PC-9 (cell line): ENCODE results near the gene TRAF3IP1. TPM values are rescaled to one million over a fixed set of nuclear protein-coding genes. Genes with fewer than 3 reads are reported as not detected.

ENCODE experiments used
- BruUV-seq: library from RNA; stranded (reverse); fragments of 400-500 nt; replicated peaks from 2 replicates; lab custom pipeline; 2021; lab: Mats Ljungman, UMichigan
- CTCF ChIA-PET: fragments of 300-600 bp; sonication (Branson Sonifier 250); formaldehyde crosslinking; loops from one replicate; lab custom pipeline; 2022; ENCODE audit warnings: antibody characterized with exemption; lab: Charles Lee
- POLR2A ChIA-PET: fragments of 300-600 bp; sonication (Branson Sonifier 250); formaldehyde crosslinking; loops from one replicate; lab custom pipeline; 2022; ENCODE audit warnings: antibody characterized with exemption; ENCODE audit not compliant: unreplicated experiment; lab: Charles Lee
- DNase-seq, 2 experiments: peaks; one replicate each; pipeline versions ENCODE4 v3.0.0 to v3.0.0-alpha.2; 2015 to 2022; ENCODE audit warnings: mixed read lengths in 1 of 2
- H2AFZ ChIP-seq: fragments of 200-600 bp; sonication (generic); 2 replicates; pipeline ENCODE4 v1.8.1; 2017; ENCODE audit warnings: antibody characterized with exemption
- H3F3A ChIP-seq: fragments of 200-600 bp; sonication (generic); 2 replicates; pipeline ENCODE4 v1.8.1; 2017; ENCODE audit warnings: antibody characterized with exemption, mild to moderate bottlenecking, low read depth; ENCODE audit not compliant: insufficient read depth
- H3K27ac ChIP-seq: fragments of 200-600 bp; sonication (generic); 2 replicates; pipeline ENCODE4 v1.6.1; 2016; ENCODE audit warnings: mixed run types
- H3K27me3 ChIP-seq: fragments of 200-600 bp; sonication (generic); 2 replicates; pipeline ENCODE4 v1.6.1; 2016; ENCODE audit warnings: low read depth, mixed run types; ENCODE audit not compliant: insufficient read depth
- H3K36me3 ChIP-seq: fragments of 200-600 bp; sonication (generic); 2 replicates; pipeline ENCODE4 v1.6.1; 2016; ENCODE audit warnings: low read depth, mixed run types
- H3K4me1 ChIP-seq: fragments of 200-600 bp; sonication (generic); replicated peaks from 2 replicates; pipeline ENCODE4 v1.6.1; 2016; ENCODE audit warnings: mixed run types; ENCODE audit not compliant: insufficient read depth
- H3K4me2 ChIP-seq: fragments of 200-600 bp; sonication (generic); 2 replicates; pipeline ENCODE4 v1.6.1; 2017; ENCODE audit warnings: mixed run types
- H3K4me3 ChIP-seq: fragments of 200-600 bp; sonication (generic); 2 replicates; pipeline ENCODE4 v1.6.1; 2016; ENCODE audit warnings: mixed run types
- H3K79me2 ChIP-seq: fragments of 200-600 bp; sonication (generic); 2 replicates; pipeline ENCODE4 v1.6.1; 2017; ENCODE audit warnings: low read depth, mixed run types
- H3K9me2 ChIP-seq: fragments of 200-600 bp; sonication (generic); 2 replicates; pipeline ENCODE4 v1.8.1; 2017; ENCODE audit warnings: mild to moderate bottlenecking; ENCODE audit not compliant: insufficient read depth
- H3K9me3 ChIP-seq: fragments of 200-600 bp; sonication (generic); 2 replicates; pipeline ENCODE4 v1.8.1; 2016; ENCODE audit warnings: low read depth; ENCODE audit not compliant: insufficient read depth
- H4K20me1 ChIP-seq: fragments of 200-600 bp; sonication (generic); 2 replicates; pipeline ENCODE4 v1.8.1; 2017; ENCODE audit not compliant: insufficient read depth
- CTCF ChIP-seq: fragments of 200-600 bp; sonication (generic); conservative IDR thresholded peaks from 2 replicates; pipeline ENCODE4 v1.6.1; 2017; ENCODE audit warnings: mixed run types, antibody characterized with exemption, mild to moderate bottlenecking, moderate library complexity
- EZH2 ChIP-seq: fragments of 200-600 bp; sonication (generic); IDR thresholded peaks from 2 replicates; pipeline ENCODE4 v1.8.0; 2017; ENCODE audit warnings: antibody characterized with exemption, low read depth
- intact Hi-C: fragments of 100-400 bp; cut with micrococcal nuclease; formaldehyde crosslinking; loops from one replicate; pipeline ENCODE4 v1.10.0; 2022; ENCODE audit not compliant: unreplicated experiment
- total RNA-seq: library from RNA; stranded (reverse); gene quantifications from 2 replicates; pipeline ENCODE4 v1.2.3, GENCODE V29; 2021

Gene TRAF3IP1
- total RNA-seq, 1 experiment from 2014 or later, result 51.7 TPM

DNA sequence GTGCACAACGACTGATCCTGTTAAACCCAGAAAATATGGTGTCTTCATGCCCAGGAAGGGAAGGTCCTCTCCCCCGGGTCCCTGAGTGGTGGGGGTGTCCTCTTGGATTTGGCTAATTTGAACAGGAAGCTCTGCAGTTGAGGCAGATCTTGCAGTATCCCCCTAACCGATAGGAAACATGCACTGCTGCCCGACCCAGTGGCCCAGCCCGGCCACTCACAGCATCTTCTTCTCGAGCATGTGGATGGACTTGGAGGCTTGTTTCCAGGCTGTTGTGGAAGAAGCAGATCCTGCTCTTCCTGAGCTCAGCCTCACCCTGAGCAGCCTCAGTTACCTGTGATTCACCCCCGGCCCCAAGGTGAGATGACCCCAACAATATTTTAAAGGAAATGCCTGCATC, 60.0 kb downstream of the TRAF3IP1 start:
- Histone ChIP-seq H3K4me1 (peaks cover 26% of the 10 kb centered on the region), H3F3A (peaks cover 22% of the 10 kb centered on the region), H3K9me2 (no peaks in the 10 kb centered on the region), H3K36me3 (no peaks in the 10 kb centered on the region), H3K9me3 (no peaks in the 10 kb centered on the region), H3K27ac (peak overlapping the region; percentile 58), H3K79me2 (no peaks in the 10 kb centered on the region), H3K4me3 (no peak overlapping the region), H3K4me2 (peak overlapping the region; percentile 70), H2AFZ (no peak overlapping the region), H4K20me1 (no peaks in the 10 kb centered on the region), H3K27me3 (no peaks in the 10 kb centered on the region)
- intact Hi-C loops, result loop anchor here (5.0 kb wide), 1 partner anchor 47 kb away; the partner anchor contains the start of gene ASB1
- POLR2A ChIA-PET, result no interaction called here
- BruUV-seq, result no TSS peak
- CTCF ChIA-PET, result no interaction called here
- TF ChIP-seq CTCF (no peak), EZH2 (no peak)
- no peak for DNase-seq

- Histone ChIP-seq H3K4me3 (no peak overlapping the region), H4K20me1 (no peaks in the 10 kb centered on the region), H3K4me1 (peaks cover 26% of the 10 kb centered on the region), H3K27ac (peak overlapping the region; percentile 58), H3F3A (peaks cover 22% of the 10 kb centered on the region), H3K27me3 (no peaks in the 10 kb centered on the region), H3K4me2 (peak overlapping the region; percentile 70), H3K79me2 (no peaks in the 10 kb centered on the region), H2AFZ (no peak overlapping the region), H3K9me3 (no peaks in the 10 kb centered on the region), H3K36me3 (no peaks in the 10 kb centered on the region), H3K9me2 (no peaks in the 10 kb centered on the region)
- TF ChIP-seq EZH2 (no peak), CTCF (no peak)
- BruUV-seq, result no TSS peak
- intact Hi-C loops, result loop anchor here (5.0 kb wide), 1 partner anchor 47 kb away; the partner anchor contains the start of gene ASB1
- ChIA-PET CTCF (no interaction called here), POLR2A (interaction anchor here (0.6 kb wide), 1 partner anchor 263 kb away, joined by 16 read pairs; no protein-coding TSS in a partner anchor)
- peak in 1 of 2 experiments; percentile 98 for DNase-seq
Observed at GRCh38 chr2:238380785-238381184, 60.5 kb downstream of the TRAF3IP1 start.

DNA sequence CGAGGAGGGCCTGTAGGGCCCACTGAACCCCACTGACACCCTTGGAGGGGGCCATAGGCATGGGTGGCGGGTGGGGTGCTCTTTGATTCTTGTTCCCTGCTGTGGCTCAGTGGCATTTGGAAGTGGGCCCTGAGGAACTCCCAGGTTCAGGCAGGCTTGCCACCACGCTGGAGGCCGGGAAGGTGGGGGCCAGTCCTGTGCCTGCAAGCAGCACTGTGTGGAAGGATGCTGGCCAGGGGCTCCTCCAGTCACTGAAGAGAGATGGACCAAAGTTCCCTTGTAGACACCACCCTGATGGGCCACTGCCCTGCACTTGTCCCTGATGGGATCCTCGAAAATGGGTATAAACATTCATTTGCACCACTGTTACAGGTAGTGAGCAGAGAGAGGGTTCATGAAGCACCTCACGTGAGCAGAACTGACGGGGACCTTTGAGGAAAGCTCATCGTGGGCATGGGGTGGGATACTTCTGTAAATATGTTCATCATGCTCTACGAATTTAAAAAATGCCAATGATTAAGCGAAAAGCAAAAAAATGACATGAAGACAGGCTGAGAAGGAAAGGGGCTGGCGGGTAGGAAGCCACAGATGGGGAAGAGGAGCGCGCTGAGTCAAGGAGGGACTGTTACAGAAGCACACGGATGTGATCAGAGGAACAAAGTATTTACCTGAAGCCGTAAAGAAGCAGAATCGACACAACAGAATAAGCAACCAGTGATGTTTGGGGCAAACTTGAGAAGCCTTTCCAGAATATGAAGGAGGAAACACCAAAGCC, 61.2 kb downstream of the TRAF3IP1 start:
- no peaks in the 10 kb centered on the region for H3K9me3 ChIP-seq
- H3K79me2 ChIP-seq, result no peaks in the 10 kb centered on the region
- H2AFZ ChIP-seq, result no peak overlapping the region
- peaks cover 26% of the 10 kb centered on the region for H3K4me1 ChIP-seq
- intact Hi-C loops, result loop anchor here (5.0 kb wide), 1 partner anchor 46 kb away; the partner anchor contains the start of gene ASB1
- CTCF ChIA-PET, result no interaction called here
- TF ChIP-seq EZH2, result no peak
- no peak for TF ChIP-seq CTCF
- no peak overlapping the region for H3K27ac ChIP-seq
- H3K4me2 ChIP-seq, result peak overlapping the region; percentile 21; the same call in 1 of the 2 replicates
- H3K27me3 ChIP-seq, result no peaks in the 10 kb centered on the region
- H3K9me2 ChIP-seq, result no peaks in the 10 kb centered on the region
- no peaks in the 10 kb centered on the region for H3K36me3 ChIP-seq
- H4K20me1 ChIP-seq, result no peaks in the 10 kb centered on the region
- H3K4me3 ChIP-seq, result no peak overlapping the region
- POLR2A ChIA-PET, result interaction anchor here (0.6 kb wide), 1 partner anchor 263 kb away, joined by 16 read pairs; no protein-coding TSS in a partner anchor
- BruUV-seq, result no TSS peak
- peaks cover 22% of the 10 kb centered on the region for H3F3A ChIP-seq
- DNase-seq, result no peak
